Choroid plexus epithelial cell (primary cell): ENCODE measurements around the gene TRIM60.

ENCODE experiments used
- DNase-seq: peaks from one replicate; pipeline ENCODE4 v3.0.0-alpha.2; 2010; ENCODE audit warnings: low read depth
- H3K4me3 ChIP-seq: 2 replicates; pipeline ENCODE4 v1.5.1; 2011; ENCODE audit warnings: low read depth, mild to moderate bottlenecking, control low read depth, low read length, moderate library complexity
- TF ChIP-seq, protein P1 (sequence below): conservative IDR thresholded peaks from 2 replicates; pipeline ENCODE4 v1.5.1; 2011; ENCODE audit warnings: low read depth, mild to moderate bottlenecking, control low read depth, inconsistent platforms, low read length, moderate library complexity

The TRIM60 gene

DNA sequence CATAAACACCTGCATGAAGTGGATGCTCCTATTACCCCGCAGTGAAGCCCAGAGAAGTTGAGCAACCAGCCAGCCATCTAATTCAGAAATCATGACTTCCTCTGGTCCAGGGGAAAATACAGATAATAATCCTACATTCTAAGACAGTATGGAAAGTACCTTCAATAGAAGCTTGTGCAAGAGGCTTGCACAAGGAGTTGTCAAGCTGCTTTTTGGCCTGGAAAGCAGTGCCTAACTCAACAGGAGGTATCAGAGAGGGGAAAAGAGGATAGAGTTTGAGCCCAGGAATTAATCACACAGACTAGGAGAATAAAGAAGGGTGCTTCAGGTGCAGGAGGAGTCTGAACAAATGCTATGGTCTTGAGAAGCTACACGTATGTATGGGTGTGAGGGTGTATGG lies 54.1 kb downstream of the TRIM60 start:
- H3K4me3 ChIP-seq: no peak overlapping the region
- DNase-seq: peak; percentile 76
- TF ChIP-seq, protein P1, sequence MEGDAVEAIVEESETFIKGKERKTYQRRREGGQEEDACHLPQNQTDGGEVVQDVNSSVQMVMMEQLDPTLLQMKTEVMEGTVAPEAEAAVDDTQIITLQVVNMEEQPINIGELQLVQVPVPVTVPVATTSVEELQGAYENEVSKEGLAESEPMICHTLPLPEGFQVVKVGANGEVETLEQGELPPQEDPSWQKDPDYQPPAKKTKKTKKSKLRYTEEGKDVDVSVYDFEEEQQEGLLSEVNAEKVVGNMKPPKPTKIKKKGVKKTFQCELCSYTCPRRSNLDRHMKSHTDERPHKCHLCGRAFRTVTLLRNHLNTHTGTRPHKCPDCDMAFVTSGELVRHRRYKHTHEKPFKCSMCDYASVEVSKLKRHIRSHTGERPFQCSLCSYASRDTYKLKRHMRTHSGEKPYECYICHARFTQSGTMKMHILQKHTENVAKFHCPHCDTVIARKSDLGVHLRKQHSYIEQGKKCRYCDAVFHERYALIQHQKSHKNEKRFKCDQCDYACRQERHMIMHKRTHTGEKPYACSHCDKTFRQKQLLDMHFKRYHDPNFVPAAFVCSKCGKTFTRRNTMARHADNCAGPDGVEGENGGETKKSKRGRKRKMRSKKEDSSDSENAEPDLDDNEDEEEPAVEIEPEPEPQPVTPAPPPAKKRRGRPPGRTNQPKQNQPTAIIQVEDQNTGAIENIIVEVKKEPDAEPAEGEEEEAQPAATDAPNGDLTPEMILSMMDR: no peak

DNA sequence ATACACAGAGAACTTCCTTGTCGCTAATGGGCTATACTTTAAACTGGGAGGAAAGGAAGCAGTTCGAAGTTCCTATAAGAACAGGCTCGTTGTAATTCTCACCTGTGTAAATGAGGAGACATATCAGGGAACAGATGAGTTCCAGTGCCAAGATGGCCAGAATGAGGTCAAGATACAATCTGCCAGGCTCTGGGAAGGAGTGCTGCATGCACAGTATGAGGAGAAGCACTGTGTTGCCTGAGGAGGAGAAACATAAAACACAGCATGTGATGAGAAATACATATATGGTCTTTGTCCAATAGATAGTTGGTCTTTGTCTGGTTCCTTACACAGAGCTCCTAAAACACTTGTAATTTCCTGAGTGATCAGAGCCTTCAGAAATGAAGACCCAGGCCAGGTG lies 56.6 kb downstream of the TRIM60 start:
- no peak overlapping the region for H3K4me3 ChIP-seq
- no peak for DNase-seq
- TF ChIP-seq, protein P1: no peak
